ENCODE measurements around the gene EZR.
"Not testable (repeated sequence)": the region's sequence is repeated elsewhere in the genome, so short reads cannot be mapped to it uniquely, and the experiment has no call there.

EZR gene

GRCh38 chr6:158799051-158799792 is 19.9 kb downstream of the EZR start:
- DNase-seq (ENCODE audit: insufficient read length, low spot score) (no peak), FAIRE-seq (no peak)
- 0 out of 2 replicates have a peak, but pooled peaks have one; percentile 26 for TF ChIP-seq POLR2AphosphoS5 (IDR thresholded peaks at IDR 0.05; ENCODE audit: low read depth, low read length)
- no peak for TF ChIP-seq SPI1 (IDR thresholded peaks at IDR 0.05; ENCODE audit: low read depth, low read length)
- TF ChIP-seq POLR2A (IDR thresholded peaks at IDR 0.05; ENCODE audit: low read depth, low read length), result 0 out of 2 replicates have a peak, but pooled peaks have one; percentile 32
- TF ChIP-seq POU2F2 (IDR thresholded peaks at IDR 0.05; ENCODE audit: low read depth, low read length), result no peak

GRCh38 chr6:158798311-158798710 is 20.9 kb downstream of the EZR start:
- FAIRE-seq (no peak), DNase-seq (ENCODE audit: insufficient read length, low spot score) (no peak)
- TF ChIP-seq SPI1 (IDR thresholded peaks at IDR 0.05; ENCODE audit: low read depth, low read length) (no peak), POLR2A (IDR thresholded peaks at IDR 0.05; ENCODE audit: low read depth, low read length) (no peak), POU2F2 (IDR thresholded peaks at IDR 0.05; ENCODE audit: low read depth, low read length) (no peak), PAX5 (IDR thresholded peaks at IDR 0.05; ENCODE audit: insufficient read depth, low read length, severe bottlenecking) (no peak), TAF1 (IDR thresholded peaks at IDR 0.05; ENCODE audit: low read depth, low read length) (no peak), POLR2AphosphoS5 (IDR thresholded peaks at IDR 0.05; ENCODE audit: low read depth, low read length) (no peak)

- TF ChIP-seq POLR2AphosphoS5 (IDR thresholded peaks at IDR 0.05; ENCODE audit: low read depth, low read length), result no peak
- TF ChIP-seq TAF1 (IDR thresholded peaks at IDR 0.05; ENCODE audit: low read depth, low read length), result no peak
- TF ChIP-seq PAX5 (IDR thresholded peaks at IDR 0.05; ENCODE audit: insufficient read depth, low read length, severe bottlenecking), result no peak
- TF ChIP-seq POU2F2 (IDR thresholded peaks at IDR 0.05; ENCODE audit: low read depth, low read length), result no peak
- no peak for TF ChIP-seq POLR2A (IDR thresholded peaks at IDR 0.05; ENCODE audit: low read depth, low read length)
- no peak for TF ChIP-seq SPI1 (IDR thresholded peaks at IDR 0.05; ENCODE audit: low read depth, low read length)
- DNase-seq (ENCODE audit: insufficient read length, low spot score) (no peak), FAIRE-seq (no peak)
Measured at GRCh38 chr6:158797331-158798310, 21.5 kb downstream of the EZR start.

GRCh38 chr6:158796353-158796752 is 22.8 kb downstream of the EZR start:
- DNase-seq (ENCODE audit: insufficient read length, low spot score) (no peak), FAIRE-seq (no peak)
- TF ChIP-seq POLR2A (IDR thresholded peaks at IDR 0.05; ENCODE audit: low read depth, low read length) (0 out of 2 replicates have a peak, but pooled peaks have one; percentile 29), SPI1 (IDR thresholded peaks at IDR 0.05; ENCODE audit: low read depth, low read length) (no peak)

GRCh38 chr6:158795516-158795915 is 23.7 kb downstream of the EZR start:
- DNase-seq (ENCODE audit: insufficient read length, low spot score) (no peak), FAIRE-seq (no peak)
- TF ChIP-seq POLR2A (IDR thresholded peaks at IDR 0.05; ENCODE audit: low read depth, low read length), result no peak

GRCh38 chr6:158793432-158793831 is 25.7 kb downstream of the EZR start:
- FAIRE-seq, result peak; percentile 61
- TF ChIP-seq POLR2AphosphoS5 (IDR thresholded peaks at IDR 0.05; ENCODE audit: low read depth, low read length) (no peak), POU2F2 (IDR thresholded peaks at IDR 0.05; ENCODE audit: low read depth, low read length) (0 out of 2 replicates have a peak, but pooled peaks have one; percentile 25), POLR2A (IDR thresholded peaks at IDR 0.05; ENCODE audit: low read depth, low read length) (no peak)
- DNase-seq (ENCODE audit: insufficient read length, low spot score), result no peak

- not testable (repeated sequence) for FAIRE-seq
Measured at GRCh38 chr6:158792505-158792904, 26.7 kb downstream of the EZR start.

GRCh38 chr6:158791274-158791855 is 27.8 kb downstream of the EZR start:
- FAIRE-seq (no peak), DNase-seq (ENCODE audit: insufficient read length, low spot score) (no peak)
- no peak for TF ChIP-seq POLR2AphosphoS5 (IDR thresholded peaks at IDR 0.05; ENCODE audit: low read depth, low read length)
- no peak for TF ChIP-seq TAF1 (IDR thresholded peaks at IDR 0.05; ENCODE audit: low read depth, low read length)
- no peak for TF ChIP-seq PAX5 (IDR thresholded peaks at IDR 0.05; ENCODE audit: insufficient read depth, low read length, severe bottlenecking)

More at GRCh38 chr6:158792505-158792904, 26.7 kb downstream of the EZR start:
- DNase-seq (ENCODE audit: insufficient read length, low spot score), result not testable (repeated sequence)

- TF ChIP-seq SPI1 (IDR thresholded peaks at IDR 0.05; ENCODE audit: low read depth, low read length), result no peak
- TF ChIP-seq TAF1 (IDR thresholded peaks at IDR 0.05; ENCODE audit: low read depth, low read length), result no peak
- TF ChIP-seq POLR2AphosphoS5 (IDR thresholded peaks at IDR 0.05; ENCODE audit: low read depth, low read length), result no peak
- no peak for TF ChIP-seq POLR2A (IDR thresholded peaks at IDR 0.05; ENCODE audit: low read depth, low read length)
- TF ChIP-seq POU2F2 (IDR thresholded peaks at IDR 0.05; ENCODE audit: low read depth, low read length), result no peak
- TF ChIP-seq PAX5 (IDR thresholded peaks at IDR 0.05; ENCODE audit: insufficient read depth, low read length, severe bottlenecking), result no peak
- FAIRE-seq, result peak; percentile 20
- DNase-seq (ENCODE audit: insufficient read length, low spot score), result no peak
Measured at GRCh38 chr6:158789115-158789917, 29.9 kb downstream of the EZR start.
